ENCODE results near the gene HDAC7.
"Not testable (repeated sequence)": the region's sequence is repeated elsewhere in the genome, so short reads cannot be mapped to it uniquely, and the experiment has no call there.

Gene HDAC7

DNA sequence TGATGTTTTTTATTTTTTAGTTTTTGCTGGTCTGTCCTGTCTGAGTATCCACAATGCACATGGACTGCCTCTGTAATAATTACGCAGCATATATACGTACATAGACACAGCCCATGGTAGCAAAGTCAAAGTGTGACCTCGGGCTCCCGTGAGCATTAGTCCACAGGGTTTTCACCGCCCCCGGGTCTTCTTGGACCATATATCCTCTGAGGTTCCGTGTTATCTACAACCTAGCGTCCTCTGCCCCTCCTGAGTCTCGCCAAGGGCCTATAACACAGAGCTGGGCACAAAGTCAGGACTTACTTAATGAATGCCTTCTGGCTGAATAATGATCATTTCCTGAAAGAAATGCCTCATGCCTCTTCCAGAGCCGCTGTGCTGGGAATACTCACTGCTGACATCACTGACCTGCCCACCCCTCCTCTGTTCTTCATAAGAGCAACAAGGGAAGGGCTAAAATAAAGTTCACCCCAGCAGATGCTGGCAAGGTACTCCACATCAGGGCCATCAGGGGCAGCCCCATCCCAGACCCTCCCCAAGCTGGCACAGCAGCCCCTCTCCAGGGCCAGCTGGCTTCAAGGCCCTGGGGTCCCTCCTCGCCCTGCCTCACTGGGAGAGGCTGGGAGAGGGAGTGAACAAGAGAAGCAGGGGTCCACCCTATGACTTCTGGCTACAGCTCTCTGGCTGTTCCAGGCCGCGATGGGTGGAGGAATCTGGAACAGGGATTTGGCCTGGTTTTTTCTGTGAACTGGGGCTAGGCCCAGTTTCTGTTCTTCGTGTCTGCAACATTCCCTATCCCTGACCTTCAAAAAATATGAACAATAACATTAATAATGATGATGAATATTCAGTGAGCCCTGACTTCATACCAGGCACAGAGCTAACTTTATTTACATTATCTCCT is 7.9 kb downstream of the HDAC7 start:
- DNase-seq: no peak

- no peak for DNase-seq
These were observed 8.7 kb downstream of the HDAC7 start for GRCh38 chr12:47811072-47811396.

DNA sequence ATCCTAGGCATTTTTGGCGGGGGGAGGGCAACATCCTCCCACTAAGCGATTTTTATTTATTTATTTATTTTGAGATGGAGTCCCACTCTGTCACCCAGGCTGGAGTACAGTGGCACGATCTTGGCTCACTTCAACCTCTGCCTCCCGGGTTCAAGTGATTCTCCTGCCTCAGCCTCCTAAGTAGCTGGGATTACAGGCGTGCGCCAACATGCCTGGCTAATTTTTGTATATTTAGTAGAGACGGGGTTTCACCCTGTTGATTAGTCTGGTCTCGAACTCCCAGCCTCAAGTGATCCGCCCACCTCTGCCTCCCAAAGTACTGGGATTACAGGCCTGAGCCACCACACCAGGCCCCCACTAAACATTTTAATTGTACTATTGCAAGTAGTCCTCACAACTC is 10.2 kb downstream of the HDAC7 start:
- DNase-seq: not testable (repeated sequence)

DNA sequence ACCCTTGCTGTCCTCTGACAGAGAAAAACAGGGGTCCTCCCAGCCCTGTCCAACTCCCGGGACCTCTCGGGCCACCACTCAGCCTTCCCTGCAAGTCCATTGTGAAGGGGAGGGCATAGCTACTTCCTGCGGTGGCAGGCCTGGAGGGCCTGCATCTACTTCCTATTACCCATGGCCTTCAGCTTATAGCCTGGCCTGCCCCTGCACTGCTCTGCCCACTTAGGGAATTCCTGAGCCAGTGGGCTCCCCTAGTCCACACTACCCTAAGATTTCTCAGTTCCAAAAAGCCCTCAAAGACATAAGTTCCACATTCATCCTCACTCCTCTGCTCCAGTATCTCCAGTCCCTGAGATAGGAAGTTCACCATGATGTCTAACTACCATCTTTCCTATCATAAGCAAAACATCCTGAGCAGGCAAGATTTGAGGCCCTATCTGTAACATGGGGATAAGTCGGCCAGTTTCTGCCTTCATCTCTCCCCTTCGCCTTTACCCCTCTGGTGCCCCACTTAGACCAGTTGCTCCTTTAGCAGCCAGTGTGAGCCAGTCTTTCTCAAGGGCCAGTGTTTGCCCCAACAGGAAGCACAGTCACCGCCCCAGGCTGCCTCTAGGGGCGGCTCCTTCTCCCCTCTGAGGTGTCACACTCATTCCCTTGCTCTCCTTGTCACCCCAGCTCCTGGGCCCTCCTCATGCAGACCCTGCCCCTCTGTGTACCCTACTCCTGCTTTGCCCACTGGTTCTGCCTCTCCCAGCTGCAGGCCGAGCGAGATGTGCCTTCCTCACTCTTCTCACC is 10.9 kb downstream of the HDAC7 start:
- DNase-seq: no peak

DNA sequence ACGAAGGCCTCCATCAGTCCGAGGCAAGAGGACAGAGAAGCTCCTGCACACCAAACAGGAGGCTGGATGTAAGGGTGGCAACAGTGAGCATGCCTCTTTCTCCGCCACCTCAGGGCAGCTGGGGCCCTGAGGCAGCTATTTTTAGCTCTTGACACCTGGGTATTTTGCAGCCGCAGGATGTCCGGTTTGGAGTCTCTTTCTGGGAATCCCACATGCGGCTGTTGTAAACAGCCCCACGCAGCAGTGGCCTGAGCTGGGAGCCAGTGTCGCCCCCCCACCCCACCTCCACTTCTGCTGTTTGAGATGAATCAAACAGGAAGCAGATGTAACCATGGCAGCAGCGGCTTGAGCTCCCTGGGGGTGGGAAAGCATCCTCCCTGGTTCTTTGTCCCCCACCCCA is 11.7 kb downstream of the HDAC7 start:
- DNase-seq: peak; percentile 66 to 71

GRCh38 chr12:47807338-47807737 is 12.4 kb downstream of the HDAC7 start:
- DNase-seq: no peak

- DNase-seq: no peak
These were observed 14.3 kb downstream of the HDAC7 start for GRCh38 chr12:47805417-47805816.

DNA sequence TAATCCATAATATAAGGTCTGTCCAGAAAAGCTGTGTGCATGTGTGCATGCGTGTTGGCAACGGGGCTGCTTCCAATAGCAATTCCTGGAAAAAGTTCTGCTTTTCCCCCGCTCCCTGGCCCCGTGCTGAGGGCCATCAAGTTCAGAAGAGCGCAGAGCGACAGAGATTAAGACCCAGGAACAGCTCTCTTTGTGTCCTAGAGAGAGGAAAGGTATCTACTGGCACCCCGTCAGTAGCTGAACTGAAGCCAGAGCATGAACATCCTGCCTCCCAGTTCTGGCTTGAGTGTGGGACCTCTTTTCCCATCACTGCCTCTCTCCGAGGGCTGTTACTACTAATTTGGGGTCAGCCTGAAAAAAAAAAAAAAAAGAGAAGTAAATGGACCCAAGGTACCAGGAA is 15.5 kb downstream of the HDAC7 start:
- DNase-seq: no peak

DNA sequence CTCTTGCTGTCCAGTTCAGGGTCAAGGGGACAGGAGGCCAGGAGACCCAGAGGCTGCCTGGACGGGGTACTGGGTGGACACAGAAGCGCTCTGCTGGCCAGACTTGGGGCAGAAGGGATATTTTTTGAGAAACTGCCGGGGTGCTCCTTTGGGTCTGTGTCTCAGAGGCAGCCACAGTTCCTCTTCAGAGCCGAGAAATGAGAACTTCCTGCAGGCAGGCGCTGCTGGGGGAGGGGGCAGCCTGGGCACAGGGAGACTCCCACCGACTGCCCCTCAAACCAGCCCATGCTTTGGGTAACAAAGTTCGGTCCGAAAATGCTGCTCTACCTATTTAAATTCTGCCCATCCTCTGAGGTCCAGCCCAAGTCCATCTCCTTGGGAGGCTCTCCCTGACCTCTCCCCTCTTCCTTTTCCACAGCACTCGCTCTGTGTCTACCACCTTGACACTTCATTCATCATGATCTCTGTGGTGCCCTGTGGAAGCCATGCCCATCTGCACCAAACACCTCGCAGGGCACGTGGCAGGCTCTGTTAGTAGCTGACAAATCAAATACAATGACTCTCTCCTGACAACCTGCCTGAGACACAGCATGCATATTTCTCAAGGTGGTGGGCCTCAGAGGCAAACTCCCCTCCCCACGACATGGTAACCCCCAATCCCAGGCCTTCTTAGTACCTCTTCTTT is 16.4 kb downstream of the HDAC7 start:
- DNase-seq: no peak

GRCh38 chr12:47802312-47802711 is 17.4 kb downstream of the HDAC7 start:
- DNase-seq: no peak

- DNase-seq: no peak
These were observed 17.8 kb downstream of the HDAC7 start for GRCh38 chr12:47801904-47802246.

DNA sequence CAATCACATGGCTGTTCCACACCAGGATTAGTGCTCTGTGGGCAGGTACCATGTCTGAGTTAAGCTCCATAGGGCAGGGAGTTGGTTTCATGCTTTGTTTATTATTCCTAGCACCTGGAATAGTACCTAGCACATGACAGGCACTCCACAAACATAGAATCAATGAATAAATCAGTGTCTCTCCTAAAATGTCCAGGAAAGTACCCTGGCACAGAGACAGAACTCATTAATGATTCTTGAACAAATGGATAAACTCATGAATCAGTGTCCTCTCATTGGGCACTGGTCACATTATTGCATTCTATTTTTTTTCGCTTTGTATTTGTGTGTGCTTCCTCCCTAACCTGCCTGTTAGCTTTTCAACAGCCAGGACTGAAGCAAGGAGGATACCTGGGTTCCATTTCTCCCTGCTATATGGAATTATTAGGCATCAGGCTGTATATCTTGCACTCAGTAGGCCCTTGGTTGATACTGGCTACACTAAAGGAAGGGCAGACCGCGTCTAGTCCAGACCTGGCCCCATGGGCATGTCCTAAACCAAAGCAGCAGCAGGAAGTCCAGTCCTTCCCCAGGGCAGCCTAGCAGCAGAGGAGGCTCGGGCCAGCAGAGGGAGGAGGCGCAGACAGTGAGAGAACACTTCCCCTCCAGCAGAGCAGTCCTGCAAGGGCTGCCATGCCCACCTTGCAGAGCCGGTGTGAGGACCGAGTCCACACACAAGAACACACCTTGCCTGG is 18.4 kb downstream of the HDAC7 start:
- DNase-seq: no peak

DNA sequence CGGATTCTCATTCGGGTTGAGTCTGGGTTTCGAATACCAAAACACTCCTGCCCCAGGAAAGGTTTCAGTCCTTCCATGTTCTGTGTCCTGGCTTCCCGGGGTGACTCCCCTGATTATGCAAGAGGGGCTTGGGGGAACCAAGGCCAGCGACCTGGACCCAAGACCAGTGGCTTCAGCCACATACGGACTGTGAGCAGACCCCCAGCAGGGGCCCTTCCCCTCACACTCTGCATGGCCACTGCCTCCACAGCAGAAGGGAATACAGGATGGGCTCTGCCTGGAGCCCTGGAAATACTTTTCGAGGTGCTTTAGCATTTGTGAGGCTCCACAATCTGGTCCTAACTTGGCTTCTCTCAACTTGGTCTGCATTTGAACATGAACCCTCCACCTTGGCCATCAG is 19.1 kb downstream of the HDAC7 start:
- no peak for DNase-seq

DNA sequence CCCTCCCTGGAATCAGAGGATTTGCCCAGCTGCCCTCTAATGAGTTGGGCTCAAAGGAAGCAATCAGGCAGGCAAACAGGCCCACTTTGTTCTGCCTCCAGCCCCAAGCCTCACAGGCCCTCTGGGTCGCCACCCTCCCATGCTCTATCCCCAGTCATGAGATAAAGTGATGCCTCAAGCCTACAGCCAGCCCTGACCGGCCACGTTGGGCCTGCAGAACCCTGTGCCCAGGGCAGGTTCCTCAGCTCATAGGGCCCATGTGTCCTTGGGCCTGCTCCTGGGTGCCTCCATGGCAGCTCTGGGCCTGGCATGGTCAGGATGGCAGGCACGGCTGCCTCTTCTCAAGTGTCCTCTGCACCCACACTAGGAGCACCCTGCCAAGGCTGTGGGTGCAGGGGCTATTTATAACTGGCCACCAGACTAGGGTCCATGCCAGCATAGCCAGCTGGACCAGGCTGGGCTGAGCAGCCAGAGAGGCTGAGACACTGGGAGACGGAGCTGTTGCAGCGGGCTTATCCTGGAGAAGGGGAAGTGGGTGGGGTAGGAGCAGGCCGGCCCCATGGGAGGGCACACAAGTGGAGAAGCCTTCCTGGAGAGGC is 20.2 kb downstream of the HDAC7 start:
- no peak for DNase-seq

DNA sequence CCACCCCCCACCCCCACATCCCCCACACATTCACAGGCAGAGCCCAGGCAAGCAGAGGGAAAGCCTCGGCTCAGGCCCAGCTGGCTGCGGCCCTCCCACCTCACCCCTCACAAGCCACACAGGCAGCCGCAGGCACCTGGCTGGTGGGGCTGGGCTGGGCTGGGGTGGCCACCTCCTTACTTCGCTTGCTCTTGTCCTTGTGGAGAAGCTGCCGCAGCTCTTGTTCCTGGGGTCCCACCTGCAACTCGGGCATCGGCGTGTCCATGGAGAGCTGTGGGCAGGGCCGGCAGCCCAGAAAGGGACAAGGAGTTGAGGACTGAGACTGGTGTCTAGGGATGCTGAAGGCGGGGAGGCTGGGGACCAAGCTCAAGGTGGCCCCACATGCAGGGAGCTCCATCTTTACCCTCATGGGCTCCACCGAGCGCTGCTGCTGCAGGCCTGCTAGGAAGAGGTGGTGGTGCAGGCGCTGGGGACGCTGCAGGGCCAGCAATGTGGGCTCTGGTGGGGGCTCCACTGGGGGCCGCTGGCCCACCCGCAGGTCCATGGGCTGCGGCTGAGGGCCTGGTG is 21.2 kb downstream of the HDAC7 start:
- no peak for DNase-seq

DNA sequence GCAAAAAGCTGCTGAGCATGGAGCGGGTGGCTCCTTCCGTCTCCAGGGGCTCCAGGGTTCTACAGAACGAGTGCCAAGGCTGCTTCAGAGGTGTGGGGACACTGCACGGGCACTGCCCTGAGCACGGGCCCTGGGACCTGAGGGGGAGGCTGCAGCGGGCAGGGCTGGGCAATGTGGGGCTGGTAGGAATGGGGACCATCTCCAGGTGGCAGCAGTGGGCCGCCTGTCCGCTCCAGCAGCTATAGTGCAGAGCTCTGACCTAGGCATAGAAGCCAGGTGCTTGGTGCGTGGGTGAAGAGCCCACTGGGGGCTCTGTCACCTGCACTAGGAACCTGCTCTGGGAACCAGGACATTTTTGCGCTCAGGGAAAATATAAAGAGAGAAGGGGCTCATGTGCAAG is 22.3 kb downstream of the HDAC7 start:
- DNase-seq: peak in 1 of 2 experiments; percentile 22

DNA sequence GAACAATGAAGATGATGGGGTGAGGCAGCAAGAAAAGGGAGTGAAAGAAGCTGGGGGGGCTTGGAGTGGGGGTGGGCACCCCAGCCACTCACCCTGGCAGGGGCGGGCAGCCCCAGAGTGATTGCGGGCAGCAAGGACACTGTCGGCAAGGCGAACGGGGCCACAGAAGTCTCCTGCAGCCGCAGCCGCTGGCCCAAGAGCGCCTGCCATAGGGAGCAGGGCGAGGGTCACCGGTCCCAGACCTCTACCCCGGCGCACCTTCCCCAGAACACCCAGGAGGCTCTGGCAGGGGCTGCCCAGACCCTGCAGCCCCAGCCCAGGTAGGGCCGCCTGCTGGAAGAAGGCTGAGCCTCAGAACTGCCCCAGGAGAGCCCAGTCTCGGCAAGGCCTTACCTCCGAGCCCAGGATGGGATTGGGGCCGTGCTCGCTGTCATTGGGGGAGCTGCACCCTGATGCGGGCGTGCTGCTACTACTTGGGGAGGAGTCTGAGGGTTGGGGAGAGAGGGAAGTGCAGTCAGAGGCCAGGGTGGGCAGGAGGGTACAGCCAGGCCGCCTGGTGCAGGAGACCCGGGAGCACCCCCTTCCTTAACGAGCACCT is 23.8 kb downstream of the HDAC7 start:
- no peak for DNase-seq

GRCh38 chr12:47795121-47795813 is 24.4 kb downstream of the HDAC7 start:
- no peak for DNase-seq

DNA sequence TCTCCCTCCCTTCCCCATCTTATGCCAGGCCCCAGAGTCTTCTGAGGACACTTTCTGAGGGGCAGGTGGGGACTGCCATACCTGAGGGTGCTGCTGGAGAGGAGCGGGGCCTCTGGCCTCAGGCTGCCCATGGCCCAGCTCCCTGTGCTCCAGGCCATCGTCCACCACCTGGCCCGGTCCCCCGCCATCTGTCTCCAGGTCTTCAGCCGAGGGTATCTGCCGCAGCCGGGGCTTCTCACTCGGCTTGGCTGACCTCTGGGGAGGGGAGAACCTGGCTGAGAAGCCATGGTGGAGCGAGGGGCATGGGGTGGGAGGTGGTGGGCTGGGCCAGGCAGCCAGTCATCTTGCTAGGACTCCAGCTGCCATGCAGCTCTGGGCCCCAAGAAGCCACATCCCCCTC is 25.0 kb downstream of the HDAC7 start:
- no peak for DNase-seq

DNA sequence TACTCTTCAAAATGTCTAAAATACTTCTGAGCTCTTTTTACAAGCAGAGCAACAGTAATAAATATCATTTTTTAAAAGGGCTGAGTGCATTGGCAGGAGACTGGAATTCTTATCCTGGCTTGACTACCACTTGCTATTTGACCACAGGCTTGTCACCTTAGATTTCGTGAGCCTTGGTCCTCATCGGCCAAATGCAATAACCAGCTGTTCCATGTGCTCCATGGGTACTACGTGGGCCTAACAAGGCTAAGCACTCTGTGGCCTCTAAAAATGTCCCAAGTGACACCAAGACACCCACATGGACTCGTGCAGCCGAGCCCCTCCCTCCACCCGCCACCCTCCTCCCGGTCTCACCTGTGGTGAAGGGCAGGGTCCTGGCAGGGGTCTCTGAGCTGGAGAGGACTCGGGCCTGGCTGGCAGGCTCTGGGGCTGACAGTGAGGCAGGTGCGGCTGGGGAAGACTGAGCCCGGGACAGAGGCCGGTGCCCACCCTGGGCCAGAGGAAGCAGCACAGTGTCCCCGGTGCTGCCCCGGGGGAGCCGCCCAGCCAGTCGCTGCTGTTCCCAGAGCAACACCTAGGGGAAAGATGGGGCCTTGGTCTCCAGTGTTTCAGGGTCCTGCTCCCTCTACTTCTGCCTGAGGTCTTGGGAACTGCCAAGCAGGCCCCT is 26.6 kb downstream of the HDAC7 start:
- DNase-seq: no peak

- no peak for DNase-seq
These were observed 27.8 kb downstream of the HDAC7 start for GRCh38 chr12:47791874-47792273.
